ENCODE measurements around the gene C16orf54.

DNA sequence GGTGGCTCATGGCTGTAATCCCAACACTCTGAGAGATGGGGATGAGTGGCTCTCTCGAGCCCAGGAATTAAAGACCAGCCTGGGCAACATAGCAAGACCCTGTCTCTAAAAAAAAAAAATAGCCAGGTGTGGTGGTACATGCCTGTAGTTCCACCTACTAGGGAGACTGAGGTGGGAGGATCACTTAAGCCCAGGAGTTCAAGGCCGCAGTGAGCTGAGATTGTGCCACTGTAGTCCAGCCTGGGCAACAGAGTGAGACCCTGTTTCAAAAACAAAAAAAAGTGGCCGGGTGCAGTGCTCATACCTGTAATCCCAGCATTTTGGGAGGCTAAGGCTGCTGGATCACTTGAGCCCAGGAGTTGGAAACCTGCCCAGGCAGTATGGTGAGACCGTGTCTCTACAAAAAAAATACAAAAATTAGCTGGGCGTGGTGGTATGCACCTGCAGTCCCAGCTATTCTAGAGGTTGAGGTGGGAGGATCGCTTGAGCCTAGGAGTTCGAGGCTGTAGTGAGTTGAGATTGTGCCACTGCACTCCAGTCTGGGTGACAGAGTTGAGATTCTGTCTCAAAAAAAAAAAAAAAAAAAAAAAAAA, 3.0 kb downstream of the C16orf54 start:
- TF ChIP-seq, protein P1, sequence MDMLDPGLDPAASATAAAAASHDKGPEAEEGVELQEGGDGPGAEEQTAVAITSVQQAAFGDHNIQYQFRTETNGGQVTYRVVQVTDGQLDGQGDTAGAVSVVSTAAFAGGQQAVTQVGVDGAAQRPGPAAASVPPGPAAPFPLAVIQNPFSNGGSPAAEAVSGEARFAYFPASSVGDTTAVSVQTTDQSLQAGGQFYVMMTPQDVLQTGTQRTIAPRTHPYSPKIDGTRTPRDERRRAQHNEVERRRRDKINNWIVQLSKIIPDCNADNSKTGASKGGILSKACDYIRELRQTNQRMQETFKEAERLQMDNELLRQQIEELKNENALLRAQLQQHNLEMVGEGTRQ (IDR thresholded peaks at IDR 0.05; ENCODE audit: low read depth, low read length), result no peak
- TF ChIP-seq, protein P2, sequence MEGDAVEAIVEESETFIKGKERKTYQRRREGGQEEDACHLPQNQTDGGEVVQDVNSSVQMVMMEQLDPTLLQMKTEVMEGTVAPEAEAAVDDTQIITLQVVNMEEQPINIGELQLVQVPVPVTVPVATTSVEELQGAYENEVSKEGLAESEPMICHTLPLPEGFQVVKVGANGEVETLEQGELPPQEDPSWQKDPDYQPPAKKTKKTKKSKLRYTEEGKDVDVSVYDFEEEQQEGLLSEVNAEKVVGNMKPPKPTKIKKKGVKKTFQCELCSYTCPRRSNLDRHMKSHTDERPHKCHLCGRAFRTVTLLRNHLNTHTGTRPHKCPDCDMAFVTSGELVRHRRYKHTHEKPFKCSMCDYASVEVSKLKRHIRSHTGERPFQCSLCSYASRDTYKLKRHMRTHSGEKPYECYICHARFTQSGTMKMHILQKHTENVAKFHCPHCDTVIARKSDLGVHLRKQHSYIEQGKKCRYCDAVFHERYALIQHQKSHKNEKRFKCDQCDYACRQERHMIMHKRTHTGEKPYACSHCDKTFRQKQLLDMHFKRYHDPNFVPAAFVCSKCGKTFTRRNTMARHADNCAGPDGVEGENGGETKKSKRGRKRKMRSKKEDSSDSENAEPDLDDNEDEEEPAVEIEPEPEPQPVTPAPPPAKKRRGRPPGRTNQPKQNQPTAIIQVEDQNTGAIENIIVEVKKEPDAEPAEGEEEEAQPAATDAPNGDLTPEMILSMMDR (conservative IDR thresholded peaks at IDR 0.05; ENCODE audit: low read depth, low read length), result no peak
- TF ChIP-seq ELK1 (IDR thresholded peaks at IDR 0.05; ENCODE audit: borderline replicate concordance, low read depth, low read length) (no peak), POLR2A (IDR thresholded peaks at IDR 0.05; ENCODE audit: low read depth, low read length) (no peak), FOS (IDR thresholded peaks at IDR 0.05; ENCODE audit: low read depth, low read length) (no peak), RAD21 (IDR thresholded peaks at IDR 0.05; ENCODE audit: low read length) (no peak), RFX5 (IDR thresholded peaks at IDR 0.05; ENCODE audit: low read depth, low read length) (no peak), MXI1 (IDR thresholded peaks at IDR 0.05; ENCODE audit: borderline replicate concordance, low read depth, low read length) (no peak), CEBPB (IDR thresholded peaks at IDR 0.05; ENCODE audit: low read depth, low read length) (no peak), MAZ (IDR thresholded peaks at IDR 0.05; ENCODE audit: borderline replicate concordance, low read depth, low read length) (no peak), SMC3 (IDR thresholded peaks at IDR 0.05; ENCODE audit: low read depth, low read length) (no peak), BHLHE40 (IDR thresholded peaks at IDR 0.05; ENCODE audit: low read depth, low read length) (no peak), MAFK (IDR thresholded peaks at IDR 0.05; ENCODE audit: low read depth, low read length) (no peak)

All from IMR-90 (cell line).